Fibroblast of skin of back (primary cell): Measurements from ENCODE around the gene LMNTD2.
A peak's percentile ranks its signal among the peaks of the same experiment; 100 is the strongest.

Experiments used
- DNase-seq: peaks from one replicate; pipeline ENCODE4 v3.0.0-alpha.2; 2013

The LMNTD2 gene

DNA sequence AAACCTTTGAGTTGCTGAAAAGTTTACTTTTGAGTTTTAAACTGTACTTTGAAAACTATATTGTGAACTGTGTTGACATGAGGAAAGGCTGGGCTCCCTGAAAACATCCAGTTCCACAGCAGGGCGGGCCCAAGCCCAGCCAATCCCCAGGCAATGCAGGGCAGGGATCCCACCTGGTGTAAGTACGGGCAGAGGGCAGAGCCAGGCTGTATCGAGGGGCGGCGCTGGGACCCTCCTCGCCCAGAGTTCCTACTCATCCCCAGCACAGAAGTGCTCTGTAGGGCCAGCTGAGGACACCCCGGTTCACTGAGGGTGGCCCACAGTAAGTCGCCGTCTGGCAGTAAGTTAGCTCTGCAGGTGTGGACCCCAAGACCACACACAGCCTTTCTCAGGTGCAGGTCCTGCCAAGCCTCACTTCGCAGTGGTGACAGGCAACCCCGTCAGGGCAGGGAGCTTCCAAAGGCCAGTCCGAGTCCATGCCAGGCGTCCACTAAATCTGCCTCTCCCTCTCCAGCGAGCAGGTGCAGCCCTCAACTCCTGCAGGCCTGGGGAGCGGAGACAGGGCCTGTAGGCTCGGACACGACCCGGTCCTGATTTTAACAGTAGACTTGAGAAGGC is 6.6 kb upstream of the LMNTD2 start:
- DNase-seq: no peak

DNA sequence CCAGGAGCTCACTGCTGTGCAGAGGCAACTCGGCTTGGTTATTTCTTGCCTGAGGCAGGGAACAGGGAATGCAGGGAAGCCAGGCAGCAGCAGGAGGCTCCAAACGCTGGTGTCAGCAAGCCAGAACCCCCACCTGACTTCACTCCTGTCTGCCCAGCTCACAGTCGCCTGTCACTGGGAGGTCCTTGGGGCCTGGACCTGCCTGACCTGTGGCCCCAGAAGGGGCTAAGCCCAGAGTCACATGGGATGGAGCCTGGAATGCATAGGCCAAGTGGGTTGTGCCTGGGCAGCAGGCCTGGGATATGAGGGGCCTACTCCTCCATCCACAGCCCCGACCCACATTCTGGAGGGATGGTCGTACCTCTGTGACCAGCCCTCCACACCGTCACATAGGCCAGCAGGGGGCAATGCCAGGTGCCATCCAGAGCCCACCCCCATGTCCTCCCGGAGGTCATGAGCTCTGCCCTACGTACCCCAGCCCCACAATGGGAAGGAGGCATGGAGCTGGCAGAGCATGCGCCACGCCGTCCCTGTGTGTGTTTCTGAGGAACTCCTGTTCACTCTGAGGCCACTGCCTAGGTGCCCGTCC is 5.5 kb upstream of the LMNTD2 start:
- DNase-seq: no peak

DNA sequence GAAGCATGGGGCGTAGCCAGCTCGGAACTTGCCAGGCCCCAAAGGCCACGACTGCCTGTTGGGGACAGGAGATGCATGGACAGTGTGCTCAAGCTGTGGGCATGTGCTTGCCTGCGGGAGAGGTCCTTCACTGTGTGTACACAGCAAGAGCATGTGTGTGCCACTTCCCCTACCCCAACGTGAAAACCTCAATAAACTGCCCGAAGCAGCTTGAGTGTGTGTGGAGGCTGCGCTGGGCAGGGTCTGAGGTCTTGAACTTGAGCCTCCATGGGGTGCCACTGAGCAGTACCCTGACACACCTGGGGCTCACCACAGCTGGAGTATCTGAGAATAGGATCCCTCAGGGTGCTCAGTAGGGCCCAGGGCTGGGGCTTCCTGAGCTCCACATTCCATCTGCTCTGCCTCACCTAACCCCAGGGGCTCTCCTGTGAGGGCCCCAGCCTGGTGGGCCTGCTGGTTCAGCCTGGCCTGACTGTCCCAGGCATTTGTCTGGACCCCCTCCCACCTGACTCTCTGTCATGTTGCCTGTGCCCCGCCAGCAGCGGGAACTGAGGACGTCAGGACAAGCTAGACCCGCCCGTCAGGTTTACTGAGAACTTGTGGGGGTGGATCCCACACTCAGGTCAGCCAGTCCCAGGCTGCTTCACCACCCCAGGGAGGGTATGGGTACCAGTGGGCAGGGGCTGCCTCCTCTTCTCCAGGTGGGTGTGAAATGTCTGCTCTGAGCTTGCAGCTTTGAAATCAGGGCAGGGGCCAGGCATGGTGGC is 3.5 kb upstream of the LMNTD2 start:
- no peak for DNase-seq

GRCh38 chr11:563066-563811 is 2.7 kb upstream of the LMNTD2 start:
- DNase-seq: no peak

- no peak for DNase-seq
Observed at GRCh38 chr11:562046-562645, 1.6 kb upstream of the LMNTD2 start.

DNA sequence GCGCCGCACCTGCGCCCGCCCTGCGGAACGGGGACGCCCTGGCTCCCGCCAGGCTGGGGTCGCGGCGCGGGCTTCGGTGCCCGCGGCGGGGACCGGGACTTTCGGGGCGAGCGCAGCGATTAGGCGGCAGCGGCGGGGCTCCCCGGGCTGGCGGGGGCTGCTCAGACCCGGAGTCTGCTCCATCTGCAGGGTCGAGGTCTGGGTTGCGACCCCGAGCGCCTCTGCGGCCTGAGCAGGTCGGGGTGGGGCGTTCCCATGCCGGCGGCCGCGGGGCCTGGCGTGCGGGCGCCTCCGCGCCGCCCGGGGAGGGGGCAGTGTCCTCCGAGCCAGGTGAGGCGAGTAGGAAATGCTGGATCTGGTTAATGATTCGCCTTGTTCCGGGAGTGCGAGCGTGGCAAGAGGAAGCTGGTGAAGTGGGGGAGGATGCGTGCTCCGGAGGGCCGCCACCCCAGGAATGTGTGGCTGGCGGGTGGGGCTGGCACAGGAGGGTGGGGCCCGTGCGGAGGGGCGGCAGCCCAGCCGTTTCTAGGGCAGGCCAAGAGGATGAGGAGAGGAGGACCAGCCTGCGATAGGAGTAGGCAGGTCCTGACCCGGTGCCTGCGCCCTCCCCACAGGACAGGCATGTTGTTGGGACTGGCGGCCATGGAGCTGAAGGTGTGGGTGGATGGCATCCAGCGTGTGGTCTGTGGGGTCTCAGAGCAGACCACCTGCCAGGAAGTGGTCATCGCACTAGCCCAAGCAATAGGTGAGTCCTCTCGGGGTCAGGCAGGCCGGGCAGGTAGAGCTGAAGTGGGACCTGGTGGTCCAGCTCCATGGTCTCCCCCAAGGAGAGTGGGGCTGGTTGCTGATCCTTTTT is 838 bp upstream of the LMNTD2 start:
- peak; percentile 48 for DNase-seq

- no peak for DNase-seq
Observed at GRCh38 chr11:559712-560304, 730 bp downstream of the LMNTD2 start.

- no peak for DNase-seq
Observed at GRCh38 chr11:559020-559620, 1.4 kb downstream of the LMNTD2 start.

DNA sequence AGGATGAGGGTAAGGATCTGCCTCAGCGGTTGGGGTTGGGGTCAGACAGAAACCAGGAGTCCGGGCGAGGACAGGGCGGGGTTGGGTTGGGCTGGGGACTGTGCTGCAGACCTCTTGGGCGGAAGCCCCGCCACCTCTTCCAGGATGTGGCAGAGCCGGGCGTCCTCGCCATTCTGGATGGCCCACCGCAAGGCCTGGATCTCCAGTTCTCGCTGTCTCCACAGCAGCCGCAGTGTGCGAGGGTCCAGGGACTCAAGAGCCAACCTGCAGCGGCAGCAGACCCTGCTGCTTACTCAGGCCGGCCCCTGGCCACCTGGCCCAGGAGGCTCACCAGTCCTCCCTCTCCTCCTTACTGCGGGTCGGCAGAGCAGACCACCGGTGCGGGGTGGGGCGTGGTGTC is 2.0 kb downstream of the LMNTD2 start:
- no peak for DNase-seq

DNA sequence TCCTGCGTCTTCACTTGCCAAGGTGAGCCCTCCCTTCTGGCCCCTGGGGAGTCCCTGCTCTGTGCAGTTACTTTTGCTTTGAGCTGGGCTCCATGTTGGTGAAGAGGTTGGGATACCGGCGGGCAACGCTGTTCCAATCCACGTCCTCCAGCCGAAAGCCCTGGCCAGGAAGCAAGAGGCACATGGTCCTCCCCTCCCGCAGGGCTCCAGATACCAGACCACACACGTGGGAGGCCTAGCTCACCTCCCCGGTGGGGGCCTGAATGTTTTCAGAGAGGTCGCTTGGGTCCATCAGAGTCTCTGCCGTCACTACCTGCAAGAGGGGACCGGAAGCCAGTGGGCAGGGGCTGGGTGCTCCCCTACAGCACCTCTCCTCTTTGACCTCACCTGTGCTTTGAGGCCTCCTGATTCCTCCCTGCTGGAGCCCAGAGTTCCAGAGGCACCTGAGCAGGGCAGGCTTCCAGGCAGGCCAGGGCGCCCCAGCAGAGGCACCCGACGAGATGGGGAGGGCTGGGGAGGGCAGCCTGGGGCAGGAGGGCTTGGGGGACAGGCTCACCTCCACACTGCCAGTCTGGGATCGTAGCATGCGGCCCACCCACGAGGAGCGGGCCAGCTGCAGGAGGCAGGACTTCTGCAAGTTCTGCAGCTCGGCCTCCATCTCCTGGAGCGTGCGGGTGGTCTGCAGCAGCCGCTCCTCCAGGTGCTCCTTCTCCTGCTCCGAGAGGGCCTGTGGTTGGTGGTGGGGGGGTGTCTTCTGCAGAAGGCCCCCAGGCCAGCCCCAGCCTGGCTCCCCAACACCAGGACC is 3.0 kb downstream of the LMNTD2 start:
- DNase-seq: no peak

GRCh38 chr11:556662-557256 is 3.8 kb downstream of the LMNTD2 start:
- DNase-seq: no peak

- no peak for DNase-seq
Observed at GRCh38 chr11:555780-556661, 4.5 kb downstream of the LMNTD2 start.

GRCh38 chr11:555227-555779 is 5.2 kb downstream of the LMNTD2 start:
- no peak for DNase-seq

- DNase-seq: no peak
Observed at GRCh38 chr11:554428-555226, 5.9 kb downstream of the LMNTD2 start.

- DNase-seq: no peak
Observed at GRCh38 chr11:553988-554340, 6.6 kb downstream of the LMNTD2 start.

- DNase-seq: no peak
Observed at GRCh38 chr11:553083-553987, 7.2 kb downstream of the LMNTD2 start.
